CD4-positive, alpha-beta T cell treated with Interleukin-15 for 1 hour (primary cell): Measurements from ENCODE around the gene SLC16A12.
"Not testable (repeated sequence)": the region's sequence is repeated elsewhere in the genome, so short reads cannot be mapped to it uniquely, and the experiment has no call there.

Experiments used
- DNase-seq: peaks from one replicate; pipeline ENCODE4 v3.0.0-alpha.2; 2020

SLC16A12 gene

DNA sequence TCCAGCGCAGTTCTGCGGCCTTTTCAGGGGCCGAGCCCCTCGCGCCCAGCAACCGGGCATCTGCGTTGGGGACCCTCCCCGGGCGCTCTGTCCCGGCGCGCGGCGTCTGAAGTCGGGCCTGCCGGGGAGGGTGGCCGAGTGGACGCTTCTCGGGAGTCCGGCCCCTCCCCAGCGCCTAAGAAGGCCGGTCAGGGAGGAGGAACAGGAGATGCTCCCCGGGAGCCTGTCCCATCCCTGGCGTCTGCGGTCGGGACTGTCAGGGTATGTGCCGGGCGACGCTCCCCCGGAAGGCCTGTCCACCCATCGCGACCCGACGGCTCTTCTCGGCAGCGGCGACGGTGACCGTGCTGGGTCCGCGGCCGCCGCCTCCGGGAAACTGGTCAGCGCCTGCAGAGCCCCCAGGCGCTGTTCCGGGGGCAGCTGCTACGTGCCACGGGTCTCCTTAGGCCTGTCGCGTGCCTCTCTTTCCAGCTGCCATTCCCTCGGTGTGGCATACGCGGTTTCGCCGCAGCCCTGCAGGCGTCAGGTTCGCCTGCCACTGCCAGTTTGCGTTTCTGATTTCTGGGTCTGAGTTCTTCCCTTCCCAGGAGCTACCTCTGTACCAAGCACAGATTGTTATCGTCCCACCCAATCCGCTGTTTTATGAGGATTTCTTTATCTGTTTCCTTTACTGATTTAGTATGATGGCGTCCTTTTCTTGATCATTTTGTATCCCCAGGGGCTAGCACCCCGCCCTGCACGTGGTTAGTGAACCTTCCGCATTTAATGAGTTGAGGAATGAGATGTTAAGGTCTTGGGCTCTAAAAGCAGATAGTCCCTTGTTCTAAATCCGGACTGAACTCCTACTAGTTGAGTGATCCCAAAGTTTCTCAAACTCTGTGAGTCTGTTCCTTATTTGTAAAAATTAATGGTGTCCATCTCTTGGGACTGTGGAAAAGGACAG, 120.2 kb downstream of the SLC16A12 start:
- DNase-seq: no peak

DNA sequence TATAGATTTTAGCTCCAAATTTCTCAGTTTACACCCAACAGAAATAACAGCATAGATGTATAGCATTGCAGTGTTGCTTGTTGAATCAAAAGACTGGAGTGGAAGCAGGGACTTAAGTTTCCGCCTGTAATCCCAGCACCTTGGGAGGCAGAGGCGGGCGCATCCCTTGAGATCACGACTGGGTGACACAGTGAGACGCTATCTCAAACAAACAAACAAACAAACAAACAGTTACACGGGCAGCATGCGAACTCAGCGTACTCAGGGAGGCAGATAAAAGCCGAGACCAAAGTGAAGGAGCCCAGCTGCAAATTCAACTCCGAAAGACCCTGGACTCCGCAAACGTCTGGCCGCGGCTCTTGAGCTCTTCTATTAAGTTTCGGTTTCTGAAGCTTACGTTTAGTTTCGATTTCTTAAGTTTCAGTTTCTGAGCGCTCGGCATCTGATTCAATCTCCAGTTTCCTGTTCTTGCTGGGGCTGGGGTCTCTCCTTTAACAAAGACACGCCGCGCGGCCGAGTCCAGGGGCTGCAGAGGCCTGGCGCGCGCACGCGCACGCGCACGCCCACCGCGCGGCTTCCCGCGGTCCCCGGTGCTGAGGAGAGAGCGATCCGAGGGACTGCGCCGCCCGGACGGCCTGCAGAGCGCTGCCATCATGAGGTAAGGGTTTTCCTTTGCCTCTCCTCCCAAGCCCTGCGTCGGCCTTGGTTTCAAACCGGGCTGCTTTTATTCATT, 121.1 kb downstream of the SLC16A12 start, which contains the start of gene IFIT5:
TSS of gene IFIT5 (plus strand) at position 423 of the 733 bp plus-strand sequence. CDS start at position 654, 231 bp downstream.
- peak; percentile 67 for DNase-seq

DNA sequence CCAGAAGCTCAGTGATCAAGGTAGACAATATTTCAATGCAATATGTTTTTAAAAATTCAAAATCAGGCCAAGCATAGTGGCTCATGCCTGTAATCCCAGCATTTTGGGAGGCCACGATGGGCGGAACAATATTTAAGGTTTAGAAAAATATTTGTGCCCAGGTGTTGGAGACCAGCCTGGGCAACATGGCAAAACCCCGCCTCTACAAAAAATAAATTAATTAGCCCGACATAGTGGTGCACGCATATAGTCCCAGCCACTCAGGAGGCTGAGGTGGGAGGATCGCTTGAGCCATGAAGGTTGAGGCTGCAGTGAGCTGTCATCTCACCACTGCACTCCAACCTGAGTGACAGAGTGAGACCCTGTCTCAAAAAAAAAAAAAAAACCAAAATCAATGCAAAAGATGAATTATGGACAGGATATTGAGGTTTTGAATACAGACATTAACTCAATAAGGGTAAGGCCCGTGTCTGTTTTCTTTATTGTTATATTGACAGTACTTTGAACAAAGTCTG, 121.9 kb downstream of the SLC16A12 start:
- no peak for DNase-seq

DNA sequence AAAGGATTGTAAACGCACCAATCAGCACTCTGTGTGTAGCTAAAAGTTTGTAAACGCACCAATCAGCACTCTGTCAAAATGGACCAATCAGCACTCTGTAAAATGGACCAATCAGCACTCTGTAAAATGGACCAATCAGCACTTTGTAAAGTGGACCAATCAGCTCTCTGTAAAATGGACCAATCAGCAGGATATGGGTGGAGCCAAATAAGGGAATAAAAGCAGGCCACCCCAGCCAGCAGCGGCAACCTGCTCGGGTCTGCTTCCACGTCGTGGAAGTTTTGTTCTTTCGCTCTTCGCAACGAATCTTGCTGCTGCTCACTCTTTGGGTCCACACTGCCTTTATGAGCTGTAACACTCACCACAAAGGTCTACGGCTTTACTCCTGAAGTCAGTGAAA, 123.1 kb downstream of the SLC16A12 start:
- peak; percentile 43 for DNase-seq

DNA sequence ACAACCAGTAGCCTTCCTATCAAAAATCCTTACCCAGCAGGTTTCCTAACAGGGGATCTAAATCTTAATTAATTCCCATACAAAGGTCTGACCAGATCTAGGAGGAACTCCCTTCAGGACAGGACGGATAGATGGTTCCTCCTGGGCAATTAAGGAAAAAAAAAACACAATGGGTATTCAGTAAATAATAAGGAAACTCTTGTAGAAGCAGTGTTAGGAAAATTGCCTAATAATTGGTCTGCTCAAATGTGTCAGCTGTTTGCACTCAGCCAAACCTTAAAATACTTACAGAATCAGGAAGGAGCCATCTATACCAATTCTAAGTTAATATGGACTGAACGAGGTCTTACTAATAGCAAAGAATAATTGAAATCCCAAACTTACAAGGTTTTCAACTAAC, 124.3 kb downstream of the SLC16A12 start:
- not testable (repeated sequence) for DNase-seq

DNA sequence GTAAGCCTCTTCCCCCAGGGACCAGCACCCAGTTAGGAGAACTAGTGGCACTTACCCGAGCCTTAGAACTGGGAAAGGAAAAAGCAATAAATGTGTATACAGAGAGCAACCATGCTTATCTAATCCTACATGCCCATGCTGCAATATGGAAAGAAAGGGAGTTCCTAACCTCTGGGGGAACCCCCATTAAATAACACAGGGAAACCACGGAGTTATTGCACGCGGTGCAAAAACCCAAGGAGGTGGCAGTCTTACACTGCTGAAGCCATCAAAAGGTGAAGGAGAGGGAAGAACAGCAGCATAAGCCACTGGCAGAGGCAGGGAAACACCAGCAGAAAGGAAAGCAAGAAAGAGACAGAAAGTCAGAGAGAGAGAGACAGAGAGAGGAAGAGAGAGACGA, 124.8 kb downstream of the SLC16A12 start:
- DNase-seq: not testable (repeated sequence)

DNA sequence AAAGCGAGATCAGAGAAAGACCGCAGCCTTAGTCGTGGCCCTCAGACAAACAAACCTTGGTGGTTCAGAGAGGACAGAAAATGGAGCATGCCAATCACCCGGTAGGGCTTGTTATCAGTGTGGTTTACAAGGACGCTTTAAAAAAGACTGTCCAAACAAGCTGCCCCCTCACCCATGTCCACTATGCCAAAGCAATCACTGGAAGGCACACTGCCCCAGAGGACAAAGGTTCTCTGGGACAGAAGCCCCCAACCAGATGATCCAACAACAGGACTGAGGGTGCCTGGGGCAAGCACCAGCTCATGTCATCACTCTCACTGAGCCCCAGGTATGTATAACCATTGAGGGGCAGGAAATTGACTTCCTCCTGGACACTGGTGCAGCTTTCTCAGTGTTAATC, 126.1 kb downstream of the SLC16A12 start:
- not testable (repeated sequence) for DNase-seq

DNA sequence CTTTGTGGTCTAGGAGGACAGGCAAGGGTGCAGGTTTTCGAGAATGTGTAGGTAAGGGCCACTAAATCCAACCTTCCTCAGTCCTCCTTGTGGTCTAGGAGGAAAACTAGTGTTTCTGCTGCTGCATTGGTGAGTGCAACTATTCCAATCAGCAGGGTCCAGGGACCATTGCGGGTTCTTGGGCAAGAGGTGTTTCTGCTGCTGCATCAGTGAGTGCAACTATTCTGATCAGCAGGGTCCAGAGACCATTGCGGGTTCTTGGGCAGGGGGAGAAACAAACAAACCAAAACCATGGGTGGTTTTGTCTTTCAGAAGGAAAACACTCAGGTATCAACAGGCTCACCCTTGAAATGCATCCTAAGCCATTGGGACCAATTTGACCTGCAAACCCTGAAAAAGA, 127.6 kb downstream of the SLC16A12 start:
- DNase-seq: not testable (repeated sequence)

DNA sequence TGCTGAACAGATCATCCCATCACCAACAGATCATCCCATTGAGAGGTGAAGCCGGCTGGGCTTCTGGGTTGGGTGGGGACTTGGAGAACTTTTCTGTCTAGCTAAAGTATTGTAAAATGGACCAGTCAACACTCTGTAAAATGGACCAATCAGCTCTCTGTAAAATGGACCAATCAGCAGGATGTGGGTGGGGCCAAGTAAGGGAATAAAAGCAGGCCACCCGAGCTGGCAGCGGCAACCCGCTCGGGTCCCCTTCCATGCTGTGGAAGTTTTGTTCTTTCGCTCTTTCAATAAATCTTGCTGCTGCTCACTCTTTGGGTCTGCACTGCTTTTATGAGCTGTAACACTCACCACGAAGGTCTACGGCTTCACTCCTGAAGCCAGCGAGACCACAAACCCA, 129.2 kb downstream of the SLC16A12 start:
- DNase-seq: not testable (repeated sequence)

DNA sequence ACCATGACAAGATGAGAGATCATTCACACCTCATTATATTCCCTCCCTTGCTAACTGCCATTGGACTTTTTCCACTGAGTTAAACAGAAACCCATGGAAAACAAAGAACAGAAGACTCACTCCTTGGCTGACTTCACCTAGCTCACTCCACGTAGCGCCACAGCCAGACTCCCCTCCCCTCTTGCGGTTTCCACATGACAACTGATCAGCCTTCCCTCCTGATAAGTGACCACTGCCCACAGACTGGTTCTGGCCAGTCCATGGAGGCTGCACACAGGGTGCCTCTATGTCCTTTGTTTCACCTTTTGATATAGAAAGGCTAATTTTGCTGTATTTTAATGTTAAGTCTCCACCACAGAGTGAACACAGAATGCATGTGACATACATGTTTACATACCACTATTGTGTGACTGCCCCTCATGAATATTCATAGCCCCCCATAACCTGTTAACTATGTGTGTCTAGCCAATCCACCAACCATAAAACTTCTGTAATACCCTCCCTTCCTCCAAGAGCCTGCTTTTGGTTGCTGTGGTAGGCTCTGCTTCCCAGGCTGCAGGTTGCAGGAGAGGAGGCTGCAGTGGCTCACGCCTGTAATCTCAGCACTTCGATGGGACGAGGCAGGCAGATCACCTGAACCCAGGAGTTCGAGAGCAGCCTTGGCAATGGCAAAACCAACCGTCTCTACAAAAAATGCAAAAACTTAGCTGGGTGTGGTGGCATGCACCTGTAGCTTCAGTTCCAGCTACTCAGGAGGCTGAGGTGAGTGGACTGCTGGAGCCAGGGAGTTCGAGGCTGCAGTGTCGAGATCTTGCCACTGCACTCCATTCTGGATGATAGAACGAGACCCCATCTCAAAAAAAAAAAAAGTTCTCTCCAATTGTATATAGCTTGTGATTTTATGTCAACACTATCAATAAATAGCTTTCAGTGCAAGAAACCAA, 131.0 kb downstream of the SLC16A12 start:
- DNase-seq: no peak

DNA sequence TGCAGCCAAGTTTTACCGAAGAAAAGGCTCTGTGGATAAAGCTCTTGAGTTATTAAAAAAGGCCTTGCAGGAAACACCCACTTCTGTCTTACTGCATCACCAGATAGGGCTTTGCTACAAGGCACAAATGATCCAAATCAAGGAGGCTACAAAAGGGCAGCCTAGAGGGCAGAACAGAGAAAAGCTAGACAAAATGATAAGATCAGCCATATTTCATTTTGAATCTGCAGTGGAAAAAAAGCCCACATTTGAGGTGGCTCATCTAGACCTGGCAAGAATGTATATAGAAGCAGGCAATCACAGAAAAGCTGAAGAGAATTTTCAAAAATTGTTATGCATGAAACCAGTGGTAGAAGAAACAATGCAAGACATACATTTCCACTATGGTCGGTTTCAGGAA, 132.4 kb downstream of the SLC16A12 start:
- DNase-seq: no peak

DNA sequence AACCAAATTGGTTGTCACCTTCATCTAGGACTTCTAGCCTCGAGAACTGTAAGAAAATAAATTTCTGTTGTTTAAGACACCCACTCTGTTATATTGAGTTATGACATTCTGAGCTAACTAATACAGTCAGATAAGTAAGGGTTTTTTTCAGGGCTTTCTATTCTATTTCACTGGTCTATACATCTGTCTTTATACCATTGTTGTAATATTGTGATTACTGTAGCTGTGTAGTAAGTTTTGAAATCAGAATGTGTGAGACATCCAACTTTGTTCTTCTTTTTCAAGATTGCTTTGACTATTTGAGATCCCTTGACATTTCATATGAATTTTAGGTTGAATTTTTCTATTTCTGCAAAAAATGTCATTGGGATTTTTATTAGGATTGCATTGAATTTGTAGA, 135.4 kb downstream of the SLC16A12 start:
- DNase-seq: no peak

DNA sequence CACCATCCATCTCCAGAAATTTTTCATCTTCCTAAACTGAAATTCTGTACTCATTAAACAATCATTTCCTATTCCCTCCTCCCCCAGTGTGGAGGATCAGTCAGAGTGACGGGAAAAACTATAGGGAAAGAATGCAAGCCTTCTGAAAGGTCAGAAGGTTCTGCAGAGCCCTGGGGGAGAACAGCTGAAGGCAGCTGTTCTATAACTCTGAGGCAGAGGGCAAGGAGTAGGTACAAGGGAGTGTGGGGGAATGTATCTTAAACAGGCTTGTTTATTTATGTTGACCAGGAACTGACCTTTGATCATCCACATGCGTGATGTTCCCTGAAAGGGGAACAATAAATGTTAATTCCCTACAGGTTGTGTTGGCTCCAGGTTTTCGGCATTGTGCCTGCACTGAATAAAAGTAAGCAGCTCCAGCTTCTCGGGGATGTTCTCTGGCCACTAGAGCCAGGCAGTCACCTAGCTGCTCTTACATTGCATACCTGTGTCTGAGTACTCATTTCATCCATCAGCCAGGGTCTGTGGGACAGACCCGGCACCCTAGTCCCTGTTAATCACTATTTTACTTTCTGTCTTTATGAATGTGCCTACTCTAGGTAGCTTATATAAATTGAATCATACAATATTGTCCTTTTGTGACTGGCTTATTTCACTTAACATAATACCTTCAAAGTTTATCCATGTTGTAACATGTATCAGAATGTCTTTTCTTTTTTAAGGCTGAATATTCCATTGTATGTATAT, 137.2 kb downstream of the SLC16A12 start:
- DNase-seq: no peak

DNA sequence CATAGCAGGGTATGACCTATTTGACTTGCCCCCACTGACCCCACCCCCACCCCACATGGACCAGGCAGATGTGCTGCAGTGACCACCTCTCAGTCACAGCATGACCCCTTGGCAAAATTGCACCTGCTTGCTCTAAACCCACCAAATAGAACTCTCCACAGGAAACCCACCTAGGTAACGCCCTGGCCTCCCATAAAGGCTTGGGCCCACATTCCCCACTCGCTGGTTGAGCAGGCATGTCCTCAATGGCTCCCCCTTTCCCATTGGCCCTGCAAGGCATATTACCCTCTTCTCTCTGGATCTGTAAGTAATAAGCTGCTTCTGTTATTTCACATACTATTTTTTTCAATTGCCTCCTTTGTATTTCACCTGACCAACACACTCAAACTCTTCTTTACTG, 140.3 kb downstream of the SLC16A12 start:
- DNase-seq: no peak

DNA sequence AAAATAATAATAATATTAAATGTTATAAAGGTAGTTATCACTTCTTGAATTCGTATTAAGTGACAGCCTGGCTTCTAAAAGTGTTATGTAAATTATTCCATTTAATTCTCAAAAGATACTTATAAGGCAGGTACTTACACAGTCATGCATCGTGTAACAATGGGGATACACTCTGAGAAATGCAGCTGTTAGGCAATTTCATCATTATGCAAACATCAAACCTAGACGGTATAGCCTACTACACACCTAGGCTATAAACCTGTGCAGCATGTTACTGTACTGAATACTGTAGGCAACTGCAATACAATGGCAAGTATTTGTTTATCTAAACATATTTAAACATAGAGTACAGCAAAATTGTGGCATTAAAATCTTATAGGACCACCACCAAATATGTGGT, 141.5 kb downstream of the SLC16A12 start:
- DNase-seq: no peak

DNA sequence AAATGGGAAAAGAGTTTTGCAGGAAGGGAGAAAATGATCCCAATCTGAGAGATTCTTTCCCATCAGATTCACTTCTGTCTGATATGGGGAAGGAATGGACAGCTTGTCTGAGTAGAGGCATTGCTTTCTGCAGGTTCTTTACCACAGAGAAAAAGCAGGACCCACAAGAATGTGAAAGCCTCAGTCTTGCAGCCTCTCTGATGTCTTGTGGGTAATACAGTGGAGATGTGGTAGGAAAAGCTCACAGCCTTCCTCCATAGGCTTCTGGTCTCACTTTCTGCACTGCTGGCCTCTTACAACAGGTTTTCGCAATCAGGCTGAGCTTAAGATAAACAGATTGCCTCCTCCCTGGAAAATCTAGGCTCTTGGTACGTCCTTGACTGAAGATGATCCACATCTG, 142.4 kb downstream of the SLC16A12 start:
- DNase-seq: no peak

DNA sequence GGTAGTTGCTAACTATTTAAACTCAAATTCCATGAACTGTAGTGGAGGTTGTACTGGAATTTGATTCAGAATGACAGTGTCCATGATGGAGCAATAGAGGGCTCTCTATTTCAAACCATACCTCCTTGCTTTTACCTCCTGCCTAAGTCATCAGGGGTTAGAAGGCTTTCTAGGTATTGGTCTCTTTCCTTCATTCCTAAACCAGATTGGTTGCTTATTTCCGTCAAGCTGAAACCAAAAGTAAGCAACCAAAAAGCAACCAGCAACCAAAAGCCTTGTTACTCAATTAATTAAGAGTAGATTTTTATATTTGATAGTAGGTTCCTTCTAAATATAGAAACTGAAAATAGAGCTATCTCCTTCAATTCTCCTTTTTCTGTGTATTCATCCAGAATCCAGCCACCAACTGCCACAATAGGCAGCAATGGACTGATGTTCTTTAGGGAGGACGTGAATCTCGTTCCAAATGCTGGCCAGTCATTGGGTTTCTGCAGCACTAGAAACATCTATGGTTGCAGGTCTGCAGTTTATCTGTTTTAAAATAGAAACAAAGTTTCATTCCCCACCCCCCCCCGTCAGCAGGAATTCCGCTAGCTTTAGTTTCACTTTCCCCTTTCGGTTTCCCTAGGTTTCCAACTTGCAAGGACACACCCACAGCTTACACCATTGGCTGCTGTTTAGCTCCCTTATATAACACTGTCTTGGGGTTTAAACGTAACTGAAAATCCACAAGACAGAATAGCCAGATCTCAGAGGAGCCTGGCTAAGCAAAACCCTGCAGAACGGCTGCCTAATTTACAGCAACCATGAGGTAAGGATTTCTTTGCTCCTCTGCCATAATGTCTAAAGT, 143.3 kb downstream of the SLC16A12 start, which contains the start of gene IFIT1:
TSS of gene IFIT1 (plus strand) at position 717 of the 850 bp plus-strand sequence. CDS start at position 807, 90 bp downstream.
- peak; percentile 22 for DNase-seq

DNA sequence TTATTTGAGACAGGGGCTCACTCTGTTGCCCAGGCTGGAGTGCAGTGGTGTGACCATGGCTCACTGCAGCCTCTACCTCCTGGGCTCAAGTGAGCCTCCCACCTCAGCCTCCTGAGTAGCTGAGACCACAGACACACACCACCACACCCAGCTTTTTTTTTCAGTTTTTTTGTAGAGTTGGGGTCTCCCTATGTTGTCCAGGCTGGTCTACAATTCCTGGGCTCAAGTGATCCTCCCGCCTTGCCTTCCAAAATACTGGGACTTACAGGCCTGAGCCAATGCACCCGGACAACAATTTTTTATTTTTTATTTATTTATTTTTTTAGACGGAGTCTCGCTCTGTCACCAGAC, 144.2 kb downstream of the SLC16A12 start:
- not testable (repeated sequence) for DNase-seq

DNA sequence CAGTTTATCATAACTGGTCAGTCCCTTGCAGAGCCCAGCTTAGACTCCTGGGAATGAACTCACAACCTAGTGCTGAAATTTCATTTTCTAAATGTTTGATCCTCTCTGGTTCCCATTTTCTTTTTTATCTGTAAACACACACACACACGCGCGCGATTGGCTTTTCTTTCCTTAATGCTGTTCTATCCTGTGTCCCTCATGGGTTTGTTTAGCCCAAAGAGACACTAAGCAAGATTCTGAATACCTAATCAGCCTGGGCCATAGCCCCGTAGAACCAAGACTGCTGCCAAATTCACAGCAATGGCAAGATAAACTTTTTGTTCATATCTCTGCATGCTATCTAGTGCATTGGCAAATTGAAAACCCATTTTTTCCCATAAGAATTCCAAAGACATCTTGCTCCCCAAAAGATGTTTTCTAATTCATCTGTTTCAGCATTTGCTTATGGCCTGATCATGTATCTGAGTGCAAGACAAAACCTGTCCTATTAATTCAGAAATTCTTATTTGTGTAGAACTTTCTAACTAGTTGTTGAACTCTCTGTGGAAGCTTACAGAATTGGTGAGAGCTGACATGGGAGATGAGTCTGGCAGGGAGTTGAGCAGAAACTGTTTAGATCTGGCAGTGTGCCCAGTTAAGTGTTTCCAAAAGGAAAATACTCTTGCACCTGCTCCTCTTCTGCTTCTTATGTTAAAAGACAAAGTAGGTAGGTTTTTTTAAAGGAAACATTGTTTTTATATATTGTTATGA, 144.7 kb downstream of the SLC16A12 start:
- no peak for DNase-seq

DNA sequence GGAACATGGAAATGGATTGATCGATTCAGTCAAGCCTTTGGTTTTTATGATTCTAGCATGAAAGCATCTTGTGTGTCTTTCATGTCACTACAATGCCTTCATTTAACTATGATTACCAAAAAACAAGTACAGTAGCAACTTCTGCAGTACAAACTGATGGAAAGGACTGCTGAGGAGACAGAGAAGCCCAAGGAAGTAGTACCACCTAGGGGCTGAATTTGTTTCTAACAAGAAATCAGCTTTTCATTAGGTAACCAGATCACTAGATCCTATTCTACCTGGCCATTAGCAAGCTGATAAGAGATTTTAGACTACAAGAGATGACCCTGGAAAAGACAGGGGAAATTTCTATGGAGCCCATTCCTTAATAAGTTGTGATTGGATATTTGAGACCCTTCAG, 146.1 kb downstream of the SLC16A12 start:
- DNase-seq: no peak
